Urinary bladder (tissue), 4 donors: ENCODE measurements around the gene GIGYF2. TPM values are rescaled to one million over a fixed set of nuclear protein-coding genes. Genes with fewer than 3 reads are reported as not detected.

Experiments used
- DNase-seq: peaks from one replicate; pipeline ENCODE4 v3.0.0-alpha.2; 2015; ENCODE audit errors: extremely low spot score
- H3K27ac ChIP-seq: one replicate; pipeline ENCODE4 v1.5.1; 2013; ENCODE audit warnings: low read depth, mild to moderate bottlenecking, moderate library complexity
- H3K36me3 ChIP-seq: one replicate; pipeline ENCODE4 v1.6.1; 2013; ENCODE audit warnings: mild to moderate bottlenecking, moderate library complexity; ENCODE audit not compliant: insufficient read depth
- H3K4me1 ChIP-seq: one replicate; pipeline ENCODE4 v1.6.1; 2013; ENCODE audit warnings: mild to moderate bottlenecking, moderate library complexity; ENCODE audit not compliant: insufficient read depth
- H3K4me3 ChIP-seq: one replicate; pipeline ENCODE4 v1.5.1; 2013; ENCODE audit warnings: low read depth, low read length
- WGBS: extraction: QIAGEN DNeasy Blood & Tissue Kit; methylation state at CpG from one replicate; pipeline ENCODE4 v1.1.7; 2013; 5-methylcytosine and 5-hydroxymethylcytosine counted together
- polyA plus RNA-seq: library from polyadenylated mRNA; stranded (reverse); fragments of 200-250 nt; gene quantifications from one replicate; pipeline ENCODE4 v1.2.3, GENCODE V29; 2013
- total RNA-seq: library from RNA; depleted of rRNA; stranded (reverse); fragments of >200 nt; gene quantifications from one replicate; pipeline ENCODE4 v1.2.3, GENCODE V29; 2014
- donor health status: healthy with polysubstance abuse.
- donor health status: healthy.

Gene GIGYF2, protein sequence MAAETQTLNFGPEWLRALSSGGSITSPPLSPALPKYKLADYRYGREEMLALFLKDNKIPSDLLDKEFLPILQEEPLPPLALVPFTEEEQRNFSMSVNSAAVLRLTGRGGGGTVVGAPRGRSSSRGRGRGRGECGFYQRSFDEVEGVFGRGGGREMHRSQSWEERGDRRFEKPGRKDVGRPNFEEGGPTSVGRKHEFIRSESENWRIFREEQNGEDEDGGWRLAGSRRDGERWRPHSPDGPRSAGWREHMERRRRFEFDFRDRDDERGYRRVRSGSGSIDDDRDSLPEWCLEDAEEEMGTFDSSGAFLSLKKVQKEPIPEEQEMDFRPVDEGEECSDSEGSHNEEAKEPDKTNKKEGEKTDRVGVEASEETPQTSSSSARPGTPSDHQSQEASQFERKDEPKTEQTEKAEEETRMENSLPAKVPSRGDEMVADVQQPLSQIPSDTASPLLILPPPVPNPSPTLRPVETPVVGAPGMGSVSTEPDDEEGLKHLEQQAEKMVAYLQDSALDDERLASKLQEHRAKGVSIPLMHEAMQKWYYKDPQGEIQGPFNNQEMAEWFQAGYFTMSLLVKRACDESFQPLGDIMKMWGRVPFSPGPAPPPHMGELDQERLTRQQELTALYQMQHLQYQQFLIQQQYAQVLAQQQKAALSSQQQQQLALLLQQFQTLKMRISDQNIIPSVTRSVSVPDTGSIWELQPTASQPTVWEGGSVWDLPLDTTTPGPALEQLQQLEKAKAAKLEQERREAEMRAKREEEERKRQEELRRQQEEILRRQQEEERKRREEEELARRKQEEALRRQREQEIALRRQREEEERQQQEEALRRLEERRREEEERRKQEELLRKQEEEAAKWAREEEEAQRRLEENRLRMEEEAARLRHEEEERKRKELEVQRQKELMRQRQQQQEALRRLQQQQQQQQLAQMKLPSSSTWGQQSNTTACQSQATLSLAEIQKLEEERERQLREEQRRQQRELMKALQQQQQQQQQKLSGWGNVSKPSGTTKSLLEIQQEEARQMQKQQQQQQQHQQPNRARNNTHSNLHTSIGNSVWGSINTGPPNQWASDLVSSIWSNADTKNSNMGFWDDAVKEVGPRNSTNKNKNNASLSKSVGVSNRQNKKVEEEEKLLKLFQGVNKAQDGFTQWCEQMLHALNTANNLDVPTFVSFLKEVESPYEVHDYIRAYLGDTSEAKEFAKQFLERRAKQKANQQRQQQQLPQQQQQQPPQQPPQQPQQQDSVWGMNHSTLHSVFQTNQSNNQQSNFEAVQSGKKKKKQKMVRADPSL (N-terminal part only)
- total RNA-seq (121 TPM), polyA plus RNA-seq (29.3 TPM)

DNA sequence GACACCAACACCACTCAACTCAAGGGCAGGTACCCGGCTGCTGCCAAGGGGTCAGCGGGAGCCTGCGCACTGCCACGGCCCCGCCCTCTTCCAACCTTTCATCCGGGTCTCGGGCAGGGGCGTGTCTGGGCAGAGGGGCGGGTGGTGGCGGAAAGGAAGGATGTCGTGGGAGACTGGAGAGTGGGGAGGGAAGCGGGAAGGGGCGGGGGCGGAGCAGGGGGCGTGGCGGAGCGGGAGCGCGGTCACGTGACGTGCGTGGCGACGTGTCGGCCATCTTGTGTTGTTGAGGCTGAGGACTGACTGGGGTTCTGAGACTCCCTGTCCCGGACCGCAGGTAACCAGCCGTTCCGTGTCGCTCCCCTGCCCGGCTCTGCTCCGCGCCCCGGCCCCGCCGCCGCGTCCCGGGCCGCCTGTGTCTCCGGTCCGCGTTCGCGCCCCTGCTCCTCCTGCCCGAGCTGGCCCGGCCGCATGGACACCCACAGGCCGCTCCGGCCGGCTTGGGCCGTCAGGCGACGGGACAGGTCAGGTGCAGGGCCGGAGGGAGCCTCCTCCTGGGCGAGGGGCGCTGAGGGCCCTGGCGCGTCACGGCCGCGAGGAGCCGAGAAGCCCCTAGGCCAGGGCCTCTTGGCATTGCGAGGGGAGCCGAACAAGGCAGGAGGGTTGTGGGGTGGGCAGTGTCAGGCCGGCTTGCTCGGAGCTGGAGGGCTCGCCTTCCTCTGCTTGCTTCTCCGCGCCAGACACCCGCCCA, at the start of gene GIGYF2:
Gene GIGYF2, plus strand, starts transcription at position 273 of the 748 bp plus-strand sequence. CDS start 37,867 bp downstream, outside the sequence.
- WGBS, result under 1% methylated on average over 69 of the region's 71 CpGs
- Histone ChIP-seq H3K4me3 (peak within 1 kb of the TSS; percentile 98), H3K36me3 (no peaks in the 10 kb centered on the region), H3K27ac (peak within 1 kb of the TSS; percentile 87), H3K4me1 (peaks cover 5% of the 10 kb centered on the region)
- peak; percentile 88 for DNase-seq

DNA sequence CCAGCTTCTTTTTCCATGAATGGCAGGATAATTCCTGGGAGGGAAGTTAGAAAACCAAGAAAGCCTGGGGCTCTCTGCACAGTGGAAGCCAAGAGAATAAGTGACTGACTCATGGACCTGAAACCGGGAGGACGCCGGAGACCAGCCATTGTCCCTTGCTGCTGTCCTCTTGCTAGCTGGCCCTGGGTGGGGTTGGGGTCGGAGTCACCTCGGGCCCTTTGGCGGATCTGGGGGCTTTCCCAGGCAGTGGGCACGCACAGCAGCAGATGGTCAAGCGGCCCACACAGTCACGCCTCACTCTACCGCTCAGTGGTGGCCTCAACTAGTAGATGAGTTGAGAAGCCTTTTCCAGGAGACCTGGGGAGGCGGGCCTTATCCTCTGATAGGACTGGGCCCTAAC, 48.1 kb upstream of the GIGYF2 start:
- 89% methylated on average over 11 of the region's 11 CpGs for WGBS
- DNase-seq, result no peak
- Histone ChIP-seq H3K27ac (no peak overlapping the region), H3K4me1 (no peaks in the 10 kb centered on the region), H3K36me3 (no peaks in the 10 kb centered on the region), H3K4me3 (no peak overlapping the region)

DNA sequence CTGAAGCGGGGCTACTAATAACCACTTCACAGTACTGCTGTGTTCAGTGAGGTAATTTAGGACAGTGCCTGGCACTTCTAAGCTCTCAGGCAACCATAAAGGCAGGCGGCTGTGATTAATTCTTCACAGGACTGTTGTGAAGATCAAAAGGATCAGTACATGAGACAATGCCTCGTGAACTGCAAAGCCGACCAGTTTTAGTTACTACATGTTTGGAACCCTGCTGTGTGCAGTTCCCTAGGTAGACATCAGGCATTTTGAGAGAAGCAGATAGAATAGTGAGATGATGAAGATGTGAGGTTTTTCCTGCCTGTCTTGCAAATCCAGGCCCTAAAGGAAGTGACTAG, 44.7 kb upstream of the GIGYF2 start:
- no peak for DNase-seq
- WGBS, result 60% methylated on average over 4 of the region's 4 CpGs
- Histone ChIP-seq H3K4me3 (no peak overlapping the region), H3K4me1 (no peaks in the 10 kb centered on the region), H3K36me3 (no peaks in the 10 kb centered on the region), H3K27ac (no peak overlapping the region)

DNA sequence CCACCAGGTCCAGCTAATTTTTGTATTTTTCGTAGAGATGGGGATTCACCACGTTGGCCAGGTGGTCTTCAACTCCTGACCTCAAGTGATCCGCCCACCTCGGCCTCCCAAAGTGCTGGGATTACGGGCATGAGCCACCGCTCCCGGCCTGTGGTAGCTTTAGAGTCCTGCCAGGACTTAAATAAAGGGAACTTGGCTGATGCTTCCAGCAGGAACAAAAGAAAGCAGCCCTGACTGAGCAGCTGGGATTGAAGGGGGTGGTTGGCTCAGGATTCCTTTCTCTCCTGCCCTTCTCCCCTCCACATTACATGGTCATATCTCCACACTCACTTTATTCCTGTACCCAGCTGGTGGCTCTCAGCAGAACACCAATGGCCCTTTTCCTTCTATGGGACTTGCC, 43.7 kb upstream of the GIGYF2 start:
- Histone ChIP-seq H3K27ac (no peak overlapping the region), H3K4me1 (no peaks in the 10 kb centered on the region), H3K36me3 (no peaks in the 10 kb centered on the region), H3K4me3 (no peak overlapping the region)
- WGBS, result 91% methylated on average over 7 of the region's 7 CpGs
- no peak for DNase-seq

DNA sequence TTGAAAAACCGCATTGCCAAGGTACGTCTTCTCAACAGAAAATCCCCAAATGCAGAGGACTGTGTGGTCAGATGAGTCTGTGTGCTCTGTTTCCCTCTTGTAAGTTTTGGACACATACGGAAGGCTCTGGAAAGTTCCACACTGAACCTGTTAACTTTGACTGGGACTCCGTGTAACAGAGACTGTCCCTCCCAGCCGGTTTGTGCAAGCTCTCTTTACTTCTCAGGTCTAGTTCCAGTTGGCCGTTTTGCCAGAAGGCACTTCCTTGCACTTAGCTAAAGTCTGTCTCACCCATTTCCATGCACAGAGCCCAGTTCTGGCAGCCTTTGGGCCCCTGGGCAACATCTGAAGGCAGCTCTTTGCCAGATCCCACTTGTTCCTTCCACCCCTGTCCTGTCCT, 41.7 kb upstream of the GIGYF2 start:
- no peak for DNase-seq
- WGBS, result 78% methylated on average over 6 of the region's 6 CpGs

DNA sequence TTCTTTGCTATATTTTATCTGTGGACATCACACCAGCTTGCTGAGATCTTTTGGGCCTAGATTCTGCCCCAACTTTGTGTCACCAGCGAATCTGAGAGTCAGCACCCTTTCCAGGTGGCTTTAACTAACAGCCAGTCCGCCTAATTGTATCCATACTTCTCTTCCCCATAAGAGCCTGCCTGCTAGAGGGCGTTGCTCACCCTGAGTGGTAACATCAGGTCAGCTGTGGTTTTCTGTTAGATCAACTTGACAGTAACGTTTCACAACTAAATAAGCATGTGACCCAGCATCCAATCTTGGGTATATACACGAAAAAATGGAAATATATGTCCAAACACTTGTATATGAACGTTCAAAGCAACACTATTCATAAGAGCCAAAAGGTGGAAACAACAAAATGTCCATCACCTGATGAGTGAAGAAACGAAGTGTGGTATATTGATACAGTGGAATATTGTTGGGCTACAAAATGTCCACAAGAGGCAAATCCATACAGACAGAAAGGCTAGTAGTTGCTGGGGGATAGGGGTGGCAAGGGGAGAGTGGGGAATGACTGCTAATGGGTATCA, 38.8 kb upstream of the GIGYF2 start:
- no peaks in the 10 kb centered on the region for H3K36me3 ChIP-seq
- no peak overlapping the region for H3K27ac ChIP-seq
- 48% methylated on average over 7 of the region's 7 CpGs for WGBS
- no peak overlapping the region for H3K4me3 ChIP-seq
- no peak for DNase-seq
- no peaks in the 10 kb centered on the region for H3K4me1 ChIP-seq

More for the DNA sequence above, 41.7 kb upstream of the GIGYF2 start:
- Histone ChIP-seq H3K27ac (no peak overlapping the region), H3K4me1 (no peaks in the 10 kb centered on the region), H3K4me3 (no peak overlapping the region), H3K36me3 (no peaks in the 10 kb centered on the region)

DNA sequence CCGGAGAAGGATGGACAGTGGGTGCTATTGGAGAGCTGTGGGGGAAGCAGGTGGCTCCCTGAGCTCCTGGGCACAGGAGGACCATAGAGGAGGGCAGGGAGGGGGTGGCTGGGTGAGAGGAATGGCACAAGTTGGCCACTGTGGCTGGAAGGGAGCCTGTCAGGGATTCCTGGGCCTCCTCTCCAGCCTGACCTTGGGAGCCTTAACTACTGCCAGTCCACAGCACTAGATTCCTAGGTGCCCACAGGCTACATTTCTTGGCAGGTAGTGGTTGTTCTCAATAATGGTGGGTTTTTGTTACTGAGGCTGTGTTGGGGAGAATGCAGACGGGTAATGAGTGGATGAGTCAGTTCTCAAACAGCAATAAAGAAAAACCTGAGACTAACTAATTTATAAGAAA, 37.8 kb upstream of the GIGYF2 start:
- DNase-seq, result no peak
- H3K4me3 ChIP-seq, result no peak overlapping the region
- no peak overlapping the region for H3K27ac ChIP-seq
- no peaks in the 10 kb centered on the region for H3K36me3 ChIP-seq
- no peaks in the 10 kb centered on the region for H3K4me1 ChIP-seq
- WGBS, result 79% methylated on average over 2 of the region's 2 CpGs

DNA sequence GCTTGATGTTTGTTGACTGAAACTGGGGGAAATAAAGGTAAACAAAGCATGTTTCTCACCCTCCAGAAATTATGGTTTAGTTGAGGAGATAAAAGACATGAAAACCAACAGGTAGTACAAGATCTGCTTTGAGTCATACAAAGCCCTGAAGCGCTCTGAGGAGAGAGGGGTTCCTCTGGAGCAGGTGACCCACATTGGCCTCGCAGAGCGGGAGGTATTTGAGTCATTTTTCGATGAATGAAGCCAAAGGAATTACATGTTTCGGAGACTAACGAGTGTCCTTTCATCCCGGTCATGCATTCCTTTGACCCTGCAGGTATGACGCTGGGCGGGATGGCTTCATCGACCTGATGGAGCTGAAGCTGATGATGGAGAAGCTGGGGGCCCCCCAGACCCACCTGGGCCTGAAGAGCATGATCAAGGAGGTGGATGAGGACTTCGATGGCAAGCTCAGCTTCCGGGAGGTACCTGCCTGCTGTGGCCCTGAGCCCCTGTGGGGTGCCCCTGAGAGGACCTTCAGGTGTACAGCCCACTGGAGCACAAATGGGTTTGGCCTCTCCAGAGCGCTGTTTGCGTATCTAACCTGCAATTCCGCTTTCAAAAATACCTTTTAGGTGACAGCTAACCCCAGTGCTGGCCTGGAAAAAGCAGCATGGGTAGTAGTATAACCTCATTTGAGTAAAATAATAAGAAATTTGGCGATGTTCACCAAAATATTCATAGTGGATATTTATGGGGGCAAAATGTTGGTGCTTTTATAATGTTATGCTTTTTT, 34.5 kb upstream of the GIGYF2 start:
- WGBS, result 93% methylated on average over 16 of the region's 16 CpGs
- no peaks in the 10 kb centered on the region for H3K36me3 ChIP-seq
- no peak overlapping the region for H3K4me3 ChIP-seq
- DNase-seq, result no peak
- H3K27ac ChIP-seq, result no peak overlapping the region
- no peaks in the 10 kb centered on the region for H3K4me1 ChIP-seq

DNA sequence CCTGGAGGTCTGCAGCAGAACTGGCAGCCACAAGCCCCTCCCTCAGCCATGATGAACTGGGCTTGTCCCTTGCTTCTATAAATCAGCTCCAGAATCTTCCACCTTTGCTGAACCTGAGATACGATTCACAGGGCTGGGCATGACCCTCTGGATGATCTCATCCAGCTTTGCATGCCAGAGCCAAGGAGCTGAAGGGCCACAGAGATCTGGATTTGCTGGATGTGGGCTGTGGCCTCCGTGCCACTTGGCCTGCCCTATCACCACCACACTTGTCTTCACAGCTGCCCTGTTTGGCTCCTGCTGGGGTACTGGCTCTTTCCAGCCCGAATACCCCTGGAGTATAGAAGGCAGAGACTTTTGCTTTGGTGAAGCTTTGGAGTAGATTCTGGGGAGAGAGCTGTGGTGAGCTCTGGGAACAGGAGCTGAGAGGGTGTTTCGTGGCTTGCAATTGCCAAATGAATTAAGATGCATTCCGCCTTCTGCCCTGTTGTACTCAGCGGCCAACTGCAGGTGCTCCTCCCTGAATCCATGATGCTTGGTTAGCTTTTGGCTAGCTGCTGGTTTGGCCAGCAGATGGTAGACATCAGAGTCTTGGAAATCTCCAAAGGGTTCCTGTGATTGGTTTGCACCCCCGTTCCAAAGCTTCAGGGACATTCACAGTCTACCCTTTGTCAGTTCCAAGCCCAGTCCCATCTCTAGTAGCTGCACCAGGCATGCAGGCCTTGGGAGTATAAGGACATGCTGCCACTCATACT, 30.9 kb upstream of the GIGYF2 start:
- Histone ChIP-seq H3K4me1 (no peaks in the 10 kb centered on the region), H3K27ac (no peak overlapping the region), H3K36me3 (no peaks in the 10 kb centered on the region), H3K4me3 (no peak overlapping the region)
- 85% methylated on average over 7 of the region's 7 CpGs for WGBS
- no peak for DNase-seq

DNA sequence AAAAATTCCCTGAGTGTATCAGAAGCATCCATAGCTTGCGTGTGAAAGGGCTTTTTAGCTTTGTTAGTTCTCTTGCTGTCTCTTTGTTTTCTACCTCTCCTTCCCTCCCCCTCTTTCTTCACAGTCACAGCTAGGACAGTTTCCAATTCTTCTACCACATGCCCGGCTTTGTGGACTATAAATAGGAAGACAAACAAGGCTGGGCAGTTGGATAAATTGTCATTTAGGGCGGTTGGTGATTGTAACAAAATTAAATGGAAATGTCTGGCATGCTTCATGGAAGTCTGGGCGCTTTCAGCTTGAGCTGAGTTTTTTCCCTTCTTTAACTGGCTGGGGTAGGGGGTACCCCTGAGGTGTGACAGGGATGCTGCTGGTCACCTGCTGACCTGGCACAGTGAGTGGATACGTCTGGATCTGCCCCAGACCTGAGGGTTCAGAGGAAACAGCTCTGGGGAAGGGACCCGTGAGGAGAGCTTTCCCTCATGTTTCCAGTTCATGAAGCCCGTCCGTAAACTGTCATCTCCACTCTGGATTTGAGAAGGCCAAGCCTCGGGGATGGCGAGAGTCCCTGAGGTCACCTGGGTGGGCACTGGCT, 29.0 kb upstream of the GIGYF2 start:
- H3K4me1 ChIP-seq, result no peaks in the 10 kb centered on the region
- H3K4me3 ChIP-seq, result no peak overlapping the region

DNA sequence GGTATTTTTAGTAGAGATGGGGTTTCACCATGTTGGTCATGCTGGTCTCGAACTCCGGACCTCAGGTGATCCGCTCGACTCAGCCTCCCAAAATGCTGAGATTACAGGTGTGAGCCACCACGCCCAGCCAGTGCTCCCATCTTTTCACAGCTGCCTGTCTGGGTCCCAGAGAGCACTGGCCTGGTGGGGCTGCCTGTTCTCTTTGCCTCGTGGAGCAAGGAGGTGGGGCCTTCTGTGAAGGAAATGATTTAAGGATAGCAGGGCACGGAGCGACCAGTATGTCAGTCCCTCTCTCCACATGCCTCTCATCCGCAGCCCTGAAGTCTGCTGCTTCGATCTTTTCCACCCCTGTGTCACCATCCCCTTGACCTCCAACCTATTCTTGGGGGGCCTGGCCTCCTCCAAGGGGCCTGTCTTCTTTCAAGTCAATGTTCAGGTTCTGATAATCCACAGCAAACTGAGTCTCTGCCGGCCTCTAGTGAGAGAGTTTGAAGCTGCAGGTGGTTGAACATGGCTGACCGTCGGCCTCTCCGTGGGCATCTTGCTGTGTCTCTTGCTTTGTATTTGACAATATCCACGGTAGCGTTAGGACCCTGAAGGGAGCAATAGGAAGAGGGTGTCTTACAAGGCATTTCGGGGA, 28.2 kb upstream of the GIGYF2 start:
- Histone ChIP-seq H3K4me3 (no peak overlapping the region), H3K36me3 (no peaks in the 10 kb centered on the region), H3K4me1 (no peaks in the 10 kb centered on the region), H3K27ac (no peak overlapping the region)
- DNase-seq, result no peak
- 57% methylated on average over 17 of the region's 17 CpGs for WGBS

More for the DNA sequence above, 29.0 kb upstream of the GIGYF2 start:
- WGBS, result 83% methylated on average over 10 of the region's 10 CpGs
- Histone ChIP-seq H3K36me3 (no peaks in the 10 kb centered on the region), H3K27ac (no peak overlapping the region)
- DNase-seq, result no peak
